Smooth muscle cell (in vitro differentiated cells): ENCODE measurements around the gene EDARADD. TPM values are rescaled to one million over a fixed set of nuclear protein-coding genes. Genes with fewer than 3 reads are reported as not detected.
"Not testable (repeated sequence)": the region's sequence is repeated elsewhere in the genome, so short reads cannot be mapped to it uniquely, and the experiment has no call there.

ENCODE experiments used
- DNase-seq: peaks from one replicate; lab custom pipeline; 2025; ENCODE audit not compliant: unreplicated experiment; lab: John Stamatoyannopoulos, UW
- H2AFZ ChIP-seq: fragments of 200-600 bp; sonication (generic); 2 replicates; pipeline ENCODE4 v1.6.0; 2016; ENCODE audit warnings: antibody characterized with exemption, low read depth, mild to moderate bottlenecking
- H3F3A ChIP-seq: fragments of 200-600 bp; sonication (generic); 2 replicates; pipeline ENCODE4 v1.6.0; 2017; ENCODE audit warnings: antibody characterized with exemption, low read depth
- H3K27ac ChIP-seq: fragments of 200-600 bp; sonication (generic); 2 replicates; pipeline ENCODE4 v1.5.1; 2016; ENCODE audit warnings: low read depth, mild to moderate bottlenecking
- H3K27me3 ChIP-seq: fragments of 200-600 bp; sonication (generic); 2 replicates; pipeline ENCODE4 v1.6.1; 2016; ENCODE audit warnings: low read depth, mild to moderate bottlenecking
- H3K36me3 ChIP-seq: fragments of 200-600 bp; sonication (generic); 2 replicates; pipeline ENCODE4 v1.5.1; 2016; ENCODE audit warnings: low read depth
- H3K4me1 ChIP-seq: fragments of 200-600 bp; sonication (generic); 2 replicates; pipeline ENCODE4 v1.5.1; 2016; ENCODE audit warnings: low read depth
- H3K4me2 ChIP-seq: fragments of 200-600 bp; sonication (generic); 2 replicates; pipeline ENCODE4 v1.6.0; 2016; ENCODE audit warnings: mild to moderate bottlenecking
- H3K4me3 ChIP-seq: fragments of 200-600 bp; sonication (generic); 2 replicates; pipeline ENCODE4 v1.5.1; 2016; ENCODE audit warnings: mild to moderate bottlenecking
- H3K79me2 ChIP-seq: fragments of 200-600 bp; sonication (generic); 2 replicates; pipeline ENCODE4 v1.6.0; 2016; ENCODE audit warnings: low read depth, mild to moderate bottlenecking
- H3K9ac ChIP-seq: fragments of 200-600 bp; sonication (generic); 2 replicates; pipeline ENCODE4 v1.6.0; 2016; ENCODE audit warnings: low read depth
- H3K9me3 ChIP-seq: fragments of 200-600 bp; sonication (generic); replicated peaks from 2 replicates; pipeline ENCODE4 v1.5.1; 2016; ENCODE audit warnings: low read depth
- H4K20me1 ChIP-seq: fragments of 200-600 bp; sonication (generic); 2 replicates; pipeline ENCODE4 v1.6.0; 2016; ENCODE audit warnings: low read depth
- CTCF ChIP-seq: fragments of 200-600 bp; sonication (generic); IDR thresholded peaks from 2 replicates; pipeline ENCODE4 v1.5.1; 2017; ENCODE audit warnings: borderline replicate concordance, mild to moderate bottlenecking, antibody characterized with exemption; ENCODE audit not compliant: insufficient read depth, poor library complexity, severe bottlenecking
- WGBS: methylation state at CpG from one replicate; pipeline ENCODE4 v1.1.7; 2016; ENCODE audit warnings: low lambda C conversion rate; 5-methylcytosine and 5-hydroxymethylcytosine counted together
- polyA plus RNA-seq: library from polyadenylated mRNA; unstranded; fragments of >200 nt; fragmentation: Nextera tagmentation; extraction: Ambion mirVana; gene quantifications from 2 replicates; pipeline ENCODE4 v1.2.1, GENCODE V29; 2016
- total RNA-seq: library from RNA; depleted of rRNA; stranded (reverse); fragments of >200 nt; gene quantifications from 2 replicates; pipeline ENCODE4 v1.2.3, GENCODE V29; 2014

The EDARADD gene
- total and polyA plus RNA-seq, 2 experiments from 2014 or later = 5.8 to 7.7 TPM

- Histone ChIP-seq H3K27me3 (no peaks in the 10 kb centered on the region), H3K79me2 (no peaks in the 10 kb centered on the region), H3K4me3 (no peak overlapping the region), H4K20me1 (no peaks in the 10 kb centered on the region), H3K9ac (no peak overlapping the region), H3F3A (no peaks in the 10 kb centered on the region), H3K9me3 (no peaks in the 10 kb centered on the region), H3K36me3 (no peaks in the 10 kb centered on the region), H2AFZ (no peak overlapping the region), H3K4me1 (no peaks in the 10 kb centered on the region), H3K4me2 (no peak overlapping the region), H3K27ac (no peak overlapping the region)
- whole genome bisulfite sequencing = 81% methylated on average over 7 of the region's 7 CpGs
- no peak for TF ChIP-seq CTCF
- DNase-seq = no peak
Measured at GRCh38 chr1:236351875-236352573, 42.1 kb upstream of the EDARADD start.

GRCh38 chr1:236352747-236353146 lies 41.3 kb upstream of the EDARADD start:
- not testable (repeated sequence) for H3K4me2 ChIP-seq, H3K4me3 ChIP-seq, H3F3A ChIP-seq, DNase-seq, H3K4me1 ChIP-seq, H4K20me1 ChIP-seq, H2AFZ ChIP-seq, H3K9me3 ChIP-seq, H3K79me2 ChIP-seq, H3K27ac ChIP-seq, H3K9ac ChIP-seq, H3K36me3 ChIP-seq, H3K27me3 ChIP-seq
- WGBS = 97% methylated on average over 4 of the region's 4 CpGs

- no peaks in the 10 kb centered on the region for H3K4me1 ChIP-seq
- H3K9me3 ChIP-seq = no peaks in the 10 kb centered on the region
- H3K27ac ChIP-seq = peak overlapping the region; percentile 53
- no peaks in the 10 kb centered on the region for H3K79me2 ChIP-seq
- no peak overlapping the region for H3K9ac ChIP-seq
- H3K4me3 ChIP-seq = no peak overlapping the region
- no peaks in the 10 kb centered on the region for H3K36me3 ChIP-seq
- H3F3A ChIP-seq = no peaks in the 10 kb centered on the region
- peak overlapping the region; percentile 16 for H3K4me2 ChIP-seq
- WGBS = 29% methylated on average over 4 of the region's 4 CpGs
- no peak overlapping the region for H2AFZ ChIP-seq
- TF ChIP-seq CTCF = no peak
- H4K20me1 ChIP-seq = no peaks in the 10 kb centered on the region
- no peak for DNase-seq
- no peaks in the 10 kb centered on the region for H3K27me3 ChIP-seq
Measured at GRCh38 chr1:236353813-236354212, 40.3 kb upstream of the EDARADD start.

- no peak for TF ChIP-seq CTCF
- Histone ChIP-seq H3K4me1 (no peaks in the 10 kb centered on the region), H2AFZ (no peak overlapping the region), H3K27ac (peak overlapping the region; percentile 53), H3K36me3 (no peaks in the 10 kb centered on the region), H4K20me1 (no peaks in the 10 kb centered on the region), H3K79me2 (no peaks in the 10 kb centered on the region), H3F3A (no peaks in the 10 kb centered on the region), H3K4me2 (peak overlapping the region; percentile 16), H3K27me3 (no peaks in the 10 kb centered on the region), H3K4me3 (no peak overlapping the region), H3K9me3 (no peaks in the 10 kb centered on the region), H3K9ac (no peak overlapping the region)
- 46% methylated on average over 4 of the region's 4 CpGs for WGBS
- DNase-seq = no peak
Measured at GRCh38 chr1:236354330-236355147, 39.5 kb upstream of the EDARADD start.
